K562 (cell line): ENCODE results near the gene TRIM26. TPM values are rescaled to one million over a fixed set of nuclear protein-coding genes. Genes with fewer than 3 reads are reported as not detected.

Experiments used
- ARID2 ChIP-seq: fragments of 450-650 bp; IDR thresholded peaks from 2 replicates; pipeline ENCODE4 v1.6.1; 2017; ENCODE audit warnings: antibody characterized with exemption, mild to moderate bottlenecking
- COPS2 ChIP-seq: fragments of 450-650 bp; conservative IDR thresholded peaks from 2 replicates; pipeline ENCODE4 v1.6.1; 2016; ENCODE audit warnings: mild to moderate bottlenecking, moderate library complexity
- FOXJ3 ChIP-seq: sonication (generic); formaldehyde crosslinking; IDR thresholded peaks from 2 replicates; pipeline ENCODE4 v1.4.0; 2020; ENCODE audit warnings: mild to moderate bottlenecking, missing genetic modification reagents
- HCFC1 ChIP-seq: IDR thresholded peaks from 2 replicates; pipeline ENCODE4 v1.6.1; 2012; ENCODE audit warnings: low read depth, low read length, improper control_type of control experiment
- HNRNPL ChIP-seq: fragments of 200-400 bp; formaldehyde crosslinking; IDR thresholded peaks from 2 replicates; pipeline ENCODE4 v1.6.1; 2017; ENCODE audit warnings: low read depth, mild to moderate bottlenecking, low read length
- LCOR ChIP-seq: sonication (generic); formaldehyde crosslinking; IDR thresholded peaks from 2 replicates; pipeline ENCODE4 v1.8.0; 2022; ENCODE audit warnings: mild to moderate bottlenecking, missing genetic modification reagents
- MTF1 ChIP-seq: fragments of 250-450 bp; sonication (Bioruptor Pico); IDR thresholded peaks from 2 replicates; pipeline ENCODE4 v1.9.0; 2021; ENCODE audit warnings: moderate library complexity, mild to moderate bottlenecking, inconsistent platforms, borderline replicate concordance
- NFATC3 ChIP-seq: fragments of 450-650 bp; IDR thresholded peaks from 2 replicates; pipeline ENCODE4 v1.6.1; 2017; ENCODE audit warnings: mild to moderate bottlenecking
- NFIC ChIP-seq: fragments of 450-650 bp; IDR thresholded peaks from 2 replicates; pipeline ENCODE4 v1.6.1; 2017; ENCODE audit warnings: mild to moderate bottlenecking, inconsistent platforms
- NR4A1 ChIP-seq, 2 experiments: fragments of 250-450 bp in 1 of 2; fragments of 450-650 bp in 1 of 2; sonication (Bioruptor Pico) in 1 of 2; IDR thresholded peaks; 2 replicates each; pipeline versions ENCODE4 v1.4.0 to v1.6.1; 2016 to 2020; ENCODE audit warnings: mild to moderate bottlenecking in 2 of 2, missing compliant biosample characterization in 1 of 2, missing genetic modification characterization in 1 of 2, moderate library complexity in 1 of 2
- PCBP1 ChIP-seq: fragments of 200-400 bp; formaldehyde crosslinking; IDR thresholded peaks from 2 replicates; pipeline ENCODE4 v1.6.1; 2018; ENCODE audit warnings: mild to moderate bottlenecking, low read depth, low read length; ENCODE audit not compliant: poor library complexity, severe bottlenecking
- POLR2A ChIP-seq: fragments of 450-650 bp; conservative IDR thresholded peaks from 2 replicates; pipeline ENCODE4 v1.6.1; 2016
- SAFB ChIP-seq: fragments of 200-400 bp; formaldehyde crosslinking; IDR thresholded peaks from 2 replicates; pipeline ENCODE4 v1.6.1; 2017; ENCODE audit warnings: low read depth, low read length, borderline replicate concordance
- SFPQ ChIP-seq: fragments of 200-400 bp; formaldehyde crosslinking; IDR thresholded peaks from 2 replicates; pipeline ENCODE4 v1.6.1; 2017; ENCODE audit warnings: mild to moderate bottlenecking, low read depth, low read length, moderate library complexity
- SMAD2 ChIP-seq: fragments of 150-350 bp; IDR thresholded peaks from 2 replicates; pipeline ENCODE4 v1.6.1; 2014; ENCODE audit warnings: low read depth, mild to moderate bottlenecking, low read length
- SMAD4 ChIP-seq: fragments of 250-450 bp; sonication (Bioruptor Pico); conservative IDR thresholded peaks from 2 replicates; pipeline ENCODE4 v1.8.0; 2021; ENCODE audit warnings: inconsistent platforms, mild to moderate bottlenecking, moderate library complexity
- SPI1 ChIP-seq: IDR thresholded peaks from 2 replicates; pipeline ENCODE4 v1.6.1; 2011; ENCODE audit warnings: low read depth, low read length, control low read depth, borderline replicate concordance
- STAT5A ChIP-seq: IDR thresholded peaks from 2 replicates; pipeline ENCODE4 v1.6.1; 2012; ENCODE audit warnings: low read length, inconsistent platforms, borderline replicate concordance
- TCF7L2 ChIP-seq: fragments of 150-350 bp; IDR thresholded peaks from 2 replicates; pipeline ENCODE4 v1.6.1; 2016; ENCODE audit warnings: low read depth, mild to moderate bottlenecking, low read length, moderate library complexity
- TCFL5 ChIP-seq: fragments of 250-450 bp; sonication (Bioruptor Pico); conservative IDR thresholded peaks from 2 replicates; pipeline ENCODE4 v1.6.1; 2021; ENCODE audit warnings: mild to moderate bottlenecking, moderate library complexity, matching md5 sums
- TEAD4 ChIP-seq, 2 experiments: sonication (generic) in 1 of 2; formaldehyde crosslinking in 1 of 2; IDR thresholded peaks; 2 replicates each; pipeline versions ENCODE4 v1.6.1 to v1.8.0; 2012 to 2022; ENCODE audit warnings: borderline replicate concordance in 1 of 2, inconsistent platforms in 1 of 2, low read length in 1 of 2, mild to moderate bottlenecking in 1 of 2, missing genetic modification reagents in 1 of 2
- TSC22D4 ChIP-seq: fragments of 450-650 bp; IDR thresholded peaks from 2 replicates; pipeline ENCODE4 v1.6.1; 2016; ENCODE audit warnings: missing genetic modification characterization, missing biosample characterization, control low read depth
- UBTF ChIP-seq, 2 experiments: IDR thresholded peaks; 2 replicates each; pipeline ENCODE4 v1.6.1; 2012; ENCODE audit warnings: improper control_type of control experiment in 2 of 2, low read depth in 2 of 2, low read length in 2 of 2, borderline replicate concordance in 1 of 2
- ZBTB1 ChIP-seq: sonication (generic); formaldehyde crosslinking; IDR thresholded peaks from 2 replicates; pipeline ENCODE4 v1.8.1; 2023; ENCODE audit warnings: missing genetic modification reagents, low read depth, mild to moderate bottlenecking, borderline replicate concordance
- ZNF217 ChIP-seq: sonication (generic); formaldehyde crosslinking; IDR thresholded peaks from 2 replicates; pipeline ENCODE4 v1.8.0; 2022; ENCODE audit warnings: mild to moderate bottlenecking, missing genetic modification reagents
- ZNF384 ChIP-seq: IDR thresholded peaks from 2 replicates; pipeline ENCODE4 v1.6.1; 2012; ENCODE audit warnings: low read depth, low read length, improper control_type of control experiment
- ZNF431 ChIP-seq: sonication (generic); formaldehyde crosslinking; IDR thresholded peaks from 2 replicates; pipeline ENCODE4 v1.8.0; 2022; ENCODE audit warnings: mild to moderate bottlenecking, missing genetic modification reagents
- ZNF589 ChIP-seq: fragments of 200-800 bp; sonication (Bioruptor generic); IDR thresholded peaks from 2 replicates; pipeline ENCODE4 v1.6.1; 2016; ENCODE audit warnings: low read depth, missing genetic modification characterization, missing compliant biosample characterization
- polyA plus RNA-seq, 8 experiments: library from polyadenylated mRNA; depleted of rRNA in 4 of 8; stranded (reverse) in 5 of 8; unstranded in 3 of 8; fragments of >200 nt; fragmentation: Nextera tagmentation in 2 of 8; fragmentation: Illumina TruSeq in 1 of 8; extraction: Ambion mirVana in 2 of 8; extraction: Trizol in 1 of 8; gene quantifications; 2 replicates each; pipeline versions ENCODE4 v1.2.1 to v1.2.3, GENCODE V29; 2011 to 2014; ENCODE audit warnings: inconsistent platforms in 1 of 8, missing spikeins in 1 of 8
- total RNA-seq, 7 experiments: library from RNA; depleted of rRNA in 6 of 7; stranded (reverse); fragments of >200 nt in 6 of 7; fragmentation: Illumina TruSeq in 2 of 7; extraction: Trizol in 2 of 7; gene quantifications; 2 replicates each; pipeline versions ENCODE4 v1.2.1 to v1.2.3, GENCODE V29; 2011 to 2021; ENCODE audit warnings: low replicate concordance in 1 of 7

Gene TRIM26
- total and polyA plus RNA-seq, 9 of the 15 experiments (the other 6 are each of a cell fraction or from before 2014, with no cell fraction given), result 0.80 to 5.0 (median 2.8) TPM

- TF ChIP-seq SMAD4 (CRISPR knock-in tag) (no peak), ZNF589 (CRISPR knock-in tag) (peak; percentile 77; the same call in 1 of the 2 replicates), HNRNPL (no peak), TSC22D4 (no peak), ZNF384 (no peak), ZNF431 (CRISPR knock-in tag) (no peak), TEAD4 (IDR thresholded peaks at IDR 0.05; ENCODE audit: low read length) (peak; percentile 13; the same call in 1 of the 2 replicates), TEAD4 (CRISPR knock-in tag; IDR thresholded peaks at IDR 0.05; ENCODE audit: borderline replicate concordance) (no peak), ARID2 (no peak), ZNF217 (CRISPR knock-in tag) (no peak), MTF1 (CRISPR knock-in tag) (no peak), PCBP1 (no peak), SPI1 (peak; percentile 82), ZBTB1 (no peak), SFPQ (no peak), STAT5A (0 out of 2 replicates have a peak, but pooled peaks have one; percentile 10), FOXJ3 (CRISPR knock-in tag) (no peak), SMAD2 (no peak), COPS2 (no peak), NFIC (no peak), HCFC1 (0 out of 2 replicates have a peak, but pooled peaks have one; percentile 16), UBTF (IDR thresholded peaks at IDR 0.05; ENCODE audit: borderline replicate concordance in 1 of 2, low read depth in 2 of 2, low read length in 2 of 2) (no peak), TCF7L2 (no peak), POLR2A (no peak), NR4A1 (CRISPR knock-in tag; IDR thresholded peaks at IDR 0.05) (no peak), NR4A1 (tag; IDR thresholded peaks at IDR 0.05) (no peak), LCOR (CRISPR knock-in tag) (no peak), TCFL5 (CRISPR knock-in tag) (no peak), SAFB (no peak), NFATC3 (no peak)
These were observed 61.6 kb downstream of the TRIM26 start (continued) for GRCh38 chr6:30151580-30151979.
